IMR-90 (cell line): ENCODE data around the gene XCR1. TPM values are rescaled to one million over a fixed set of nuclear protein-coding genes. Genes with fewer than 3 reads are reported as not detected.

Experiments used
- polyA plus RNA-seq, 3 experiments: library from polyadenylated mRNA; depleted of rRNA; stranded (reverse); fragments of >200 nt; gene quantifications; 2 replicates each; pipeline ENCODE4 v1.2.3, GENCODE V29; 2012; ENCODE audit warnings: low replicate concordance in 1 of 3
- total RNA-seq: library from RNA; depleted of rRNA; stranded (reverse); fragments of >200 nt; gene quantifications from 2 replicates; pipeline ENCODE4 v1.2.3, GENCODE V29; 2012; rRNA removed

Gene XCR1
- total and polyA plus RNA-seq, 2 of the 4 experiments (the other 2 are of a cell fraction) = not detected

Other genes with a start within 250 kb of the XCR1 start
- not detected in 2 replicates for gene SLC6A20, start 230.9 kb downstream of the XCR1 start, total RNA-seq
- not detected in 2 replicates for gene SLC6A20, start 230.9 kb downstream of the XCR1 start, polyA plus RNA-seq (2012; rRNA removed)
- 10.4 and 11.4 TPM in 2 replicates for gene LZTFL1, start 185.4 kb downstream of the XCR1 start, total RNA-seq
- gene LZTFL1, start 185.4 kb downstream of the XCR1 start, polyA plus RNA-seq (2012; rRNA removed) = 8.3 and 10.3 TPM in 2 replicates
- gene CCR9, start 140.9 kb downstream of the XCR1 start, total RNA-seq = not detected in 2 replicates
- not detected in 2 replicates for gene CCR9, start 140.9 kb downstream of the XCR1 start, polyA plus RNA-seq (2012; rRNA removed)
- gene CXCR6, start 84.0 kb downstream of the XCR1 start, total RNA-seq = under 0.01 TPM in 1 of 2 replicates, not detected in the other
- not detected in 2 replicates for gene CXCR6, start 84.0 kb downstream of the XCR1 start, polyA plus RNA-seq (2012; rRNA removed)
- 16.1 and 20.1 TPM in 2 replicates for gene FYCO1, start 31.7 kb downstream of the XCR1 start, total RNA-seq
- 12.0 and 13.7 TPM in 2 replicates for gene FYCO1, start 31.7 kb downstream of the XCR1 start, polyA plus RNA-seq (2012; rRNA removed)
- gene CCR1, start 180.8 kb upstream of the XCR1 start, total RNA-seq = not detected in 2 replicates
- gene CCR1, start 180.8 kb upstream of the XCR1 start, polyA plus RNA-seq (2012; rRNA removed) = not detected in 2 replicates
- not detected in 2 replicates for gene CCR3, start 215.0 kb upstream of the XCR1 start, total RNA-seq
- gene CCR3, start 215.0 kb upstream of the XCR1 start, polyA plus RNA-seq (2012; rRNA removed) = not detected in 2 replicates